DMS153 treated with DMSO at 0.1 percent for 48 hours (cell line): Measurements from ENCODE around the gene LIN54.
"Not testable (repeated sequence)": the region's sequence is repeated elsewhere in the genome, so short reads cannot be mapped to it uniquely, and the experiment has no call there.

Source experiments
- DNase-seq: peaks from one replicate; lab custom pipeline; 2025; ENCODE audit not compliant: unreplicated experiment; lab: John Stamatoyannopoulos, UW

The LIN54 gene

GRCh38 chr4:83010522-83011318, at the start of gene LIN54:
Gene LIN54, minus strand, starts transcription at chr4:83010823. Its CDS starts 25,979 bp downstream, at chr4:82984844.
- DNase-seq = peak; percentile 56

GRCh38 chr4:83054928-83055327, 44.3 kb upstream of the LIN54 start:
- DNase-seq = no peak

GRCh38 chr4:83048781-83049180, 38.2 kb upstream of the LIN54 start:
- not testable (repeated sequence) for DNase-seq

GRCh38 chr4:83046693-83047473, 36.3 kb upstream of the LIN54 start:
- DNase-seq = no peak

- DNase-seq = no peak
These were observed 33.3 kb upstream of the LIN54 start for GRCh38 chr4:83043801-83044407.

- not testable (repeated sequence) for DNase-seq
These were observed 32.5 kb upstream of the LIN54 start for GRCh38 chr4:83043157-83043556.

GRCh38 chr4:83040269-83040668, 29.6 kb upstream of the LIN54 start:
- no peak for DNase-seq

GRCh38 chr4:83036991-83037665, 26.5 kb upstream of the LIN54 start:
- no peak for DNase-seq

GRCh38 chr4:83034630-83035494, 24.2 kb upstream of the LIN54 start, which contains the start of gene COPS4:
Gene COPS4, plus strand, starts transcription at chr4:83035183. Its CDS starts 42 bp downstream, at chr4:83035225.
- peak; percentile 98 for DNase-seq

GRCh38 chr4:83029688-83030087, 19.1 kb upstream of the LIN54 start:
- no peak for DNase-seq

GRCh38 chr4:83028976-83029375, 18.4 kb upstream of the LIN54 start:
- no peak for DNase-seq

- DNase-seq = no peak
These were observed 14.9 kb upstream of the LIN54 start for GRCh38 chr4:83025563-83025962.

GRCh38 chr4:83024233-83024632, 13.6 kb upstream of the LIN54 start:
- no peak for DNase-seq

GRCh38 chr4:83023599-83023998, 13.0 kb upstream of the LIN54 start:
- DNase-seq = not testable (repeated sequence)

GRCh38 chr4:83022724-83023450, 12.3 kb upstream of the LIN54 start:
- DNase-seq = no peak

- no peak for DNase-seq
These were observed 9.3 kb upstream of the LIN54 start for GRCh38 chr4:83019794-83020494.

GRCh38 chr4:83013902-83014301, 3.3 kb upstream of the LIN54 start:
- no peak for DNase-seq

GRCh38 chr4:83013420-83013867, 2.8 kb upstream of the LIN54 start:
- peak; percentile 49 for DNase-seq
